HEK293 (cell line): ENCODE results near the gene SDC1.

Source experiments
- CTCF ChIA-PET: fragments of 350-600 bp; formaldehyde crosslinking; extraction: SDS; loops from one replicate; lab custom pipeline; 2021; ENCODE audit warnings: antibody characterized with exemption; lab: Yijun Ruan, JAX
- POLR2A ChIA-PET: fragments of 300-600 bp; formaldehyde crosslinking; extraction: SDS; loops from one replicate; lab custom pipeline; 2020; ENCODE audit warnings: antibody characterized with exemption, inconsistent platforms; lab: Yijun Ruan, JAX
- H3K27ac ChIP-seq: fragments of 200-500 bp; sonication (Bioruptor generic); 2 replicates; pipeline ENCODE4 v1.5.1; 2014; ENCODE audit warnings: low read depth, low read length, control low read depth, inconsistent platforms; ENCODE audit errors: extremely low read depth
- H3K36me3 ChIP-seq, 2 experiments: fragments of 200-500 bp in 1 of 2; sonication (Bioruptor generic) in 1 of 2; 1 replicate in 1 of 2; 2 replicates in 1 of 2; pipeline ENCODE4 v1.5.1; 2014 to 2017; ENCODE audit warnings: inconsistent platforms in 2 of 2, low read length in 2 of 2; ENCODE audit not compliant: control insufficient read depth in 2 of 2, insufficient read depth in 1 of 2
- H3K4me1 ChIP-seq: fragments of 200-500 bp; sonication (Bioruptor generic); 2 replicates; pipeline ENCODE4 v1.5.1; 2014; ENCODE audit warnings: mild to moderate bottlenecking, low read length, inconsistent platforms; ENCODE audit not compliant: control insufficient read depth, insufficient read depth
- H3K4me3 ChIP-seq: 2 replicates; pipeline ENCODE4 v1.5.1; 2011; ENCODE audit warnings: low read depth, mild to moderate bottlenecking, control low read depth, low read length, moderate library complexity
- H3K9me3 ChIP-seq: fragments of 200-500 bp; sonication (Bioruptor generic); 2 replicates; pipeline ENCODE4 v1.5.1; 2014; ENCODE audit warnings: low read depth, low read length, inconsistent platforms; ENCODE audit not compliant: control insufficient read depth, insufficient read depth
- GLI4 ChIP-seq: fragments of 450-650 bp; formaldehyde crosslinking; IDR thresholded peaks from 2 replicates; pipeline ENCODE4 v1.5.1; 2016; ENCODE audit warnings: missing biosample characterization, missing genetic modification characterization
- INSM2 ChIP-seq: fragments of 450-650 bp; formaldehyde crosslinking; IDR thresholded peaks from 2 replicates; pipeline ENCODE4 v1.5.1; 2016; ENCODE audit warnings: missing biosample characterization, missing genetic modification characterization
- OVOL3 ChIP-seq: fragments of 450-650 bp; formaldehyde crosslinking; IDR thresholded peaks from 2 replicates; pipeline ENCODE4 v1.5.1; 2016; ENCODE audit warnings: missing biosample characterization, missing genetic modification characterization
- SP2 ChIP-seq: fragments of 450-650 bp; formaldehyde crosslinking; IDR thresholded peaks from 2 replicates; pipeline ENCODE4 v1.5.1; 2016; ENCODE audit warnings: missing biosample characterization, missing genetic modification characterization
- ZBTB1 ChIP-seq: fragments of 450-650 bp; formaldehyde crosslinking; IDR thresholded peaks from 2 replicates; pipeline ENCODE4 v1.5.1; 2016; ENCODE audit warnings: missing biosample characterization, missing genetic modification characterization
- ZBTB6 ChIP-seq: fragments of 450-650 bp; formaldehyde crosslinking; IDR thresholded peaks from 2 replicates; pipeline ENCODE4 v1.5.1; 2017; ENCODE audit warnings: missing biosample characterization, missing genetic modification characterization
- ZNF132 ChIP-seq: fragments of 450-650 bp; formaldehyde crosslinking; IDR thresholded peaks from 2 replicates; pipeline ENCODE4 v1.5.1; 2017; ENCODE audit warnings: missing biosample characterization, missing genetic modification characterization, borderline replicate concordance
- ZNF16 ChIP-seq: fragments of 450-650 bp; formaldehyde crosslinking; IDR thresholded peaks from 2 replicates; pipeline ENCODE4 v1.5.1; 2016; ENCODE audit warnings: low read depth, missing biosample characterization, missing genetic modification characterization
- ZNF26 ChIP-seq: fragments of 450-650 bp; formaldehyde crosslinking; IDR thresholded peaks from 2 replicates; pipeline ENCODE4 v1.5.1; 2016; ENCODE audit warnings: missing biosample characterization, missing genetic modification characterization
- ZNF280D ChIP-seq: fragments of 450-650 bp; formaldehyde crosslinking; IDR thresholded peaks from 2 replicates; pipeline ENCODE4 v1.5.1; 2016; ENCODE audit warnings: missing biosample characterization, missing genetic modification characterization
- ZNF426 ChIP-seq: fragments of 450-650 bp; formaldehyde crosslinking; IDR thresholded peaks from 2 replicates; pipeline ENCODE4 v1.5.1; 2017; ENCODE audit warnings: missing biosample characterization, missing genetic modification characterization, mild to moderate bottlenecking, inconsistent platforms, moderate library complexity
- ZNF433 ChIP-seq: fragments of 450-650 bp; formaldehyde crosslinking; IDR thresholded peaks from 2 replicates; pipeline ENCODE4 v1.5.1; 2016; ENCODE audit warnings: missing biosample characterization, missing genetic modification characterization, low read depth
- ZNF513 ChIP-seq: fragments of 450-650 bp; IDR thresholded peaks from 2 replicates; pipeline ENCODE4 v1.5.1; 2018; ENCODE audit warnings: missing biosample characterization, missing genetic modification characterization
- ZNF514 ChIP-seq: fragments of 450-650 bp; formaldehyde crosslinking; IDR thresholded peaks from 2 replicates; pipeline ENCODE4 v1.5.1; 2016; ENCODE audit warnings: missing biosample characterization, missing genetic modification characterization
- ZNF518A ChIP-seq: fragments of 450-650 bp; formaldehyde crosslinking; conservative IDR thresholded peaks from 2 replicates; pipeline ENCODE4 v1.5.1; 2016; ENCODE audit warnings: low read depth, missing biosample characterization, missing genetic modification characterization
- ZNF529 ChIP-seq: fragments of 450-650 bp; formaldehyde crosslinking; IDR thresholded peaks from 2 replicates; pipeline ENCODE4 v1.5.1; 2017; ENCODE audit warnings: missing genetic modification characterization, missing biosample characterization; ENCODE audit not compliant: insufficient replicate concordance
- ZNF596 ChIP-seq: fragments of 450-650 bp; IDR thresholded peaks from 2 replicates; pipeline ENCODE4 v1.5.0; 2018; ENCODE audit warnings: missing biosample characterization, mild to moderate bottlenecking, missing genetic modification characterization, moderate library complexity
- ZNF621 ChIP-seq: fragments of 450-650 bp; formaldehyde crosslinking; IDR thresholded peaks from 2 replicates; pipeline ENCODE4 v1.5.1; 2017; ENCODE audit warnings: missing biosample characterization, missing genetic modification characterization
- ZNF670 ChIP-seq: fragments of 450-650 bp; formaldehyde crosslinking; IDR thresholded peaks from 2 replicates; pipeline ENCODE4 v1.5.1; 2016; ENCODE audit warnings: missing biosample characterization, missing genetic modification characterization, low read depth
- ZXDB ChIP-seq: fragments of 450-650 bp; formaldehyde crosslinking; IDR thresholded peaks from 2 replicates; pipeline ENCODE4 v1.5.1; 2016; ENCODE audit warnings: missing biosample characterization, missing genetic modification characterization

SDC1 gene

GRCh38 chr2:20177556-20178248 is 47.2 kb downstream of the SDC1 start:
- ChIA-PET POLR2A (no interaction called here), CTCF (interaction anchor here (0.6 to 0.7 kb wide), 2 partner anchors 48 to 255 kb away, joined by 3 to 4 read pairs; no protein-coding TSS in a partner anchor)
- Histone ChIP-seq H3K9me3 (no peaks in the 10 kb centered on the region), H3K4me1 (no peaks in the 10 kb centered on the region), H3K4me3 (no peak overlapping the region), H3K36me3 (no peaks in the 10 kb centered on the region), H3K27ac (no peak overlapping the region)
- TF ChIP-seq GLI4 (tag by site-specific recombination), result no peak
- TF ChIP-seq ZNF433 (tag by site-specific recombination), result no peak
- TF ChIP-seq INSM2, result no peak
- TF ChIP-seq ZNF513 (tag by site-specific recombination), result no peak
- no peak for TF ChIP-seq ZNF26 (tag by site-specific recombination)
- TF ChIP-seq ZNF514 (tag by site-specific recombination), result no peak
- TF ChIP-seq ZNF621 (tag by site-specific recombination), result no peak
- TF ChIP-seq ZNF529 (tag by site-specific recombination), result no peak
- no peak for TF ChIP-seq ZNF518A
- no peak for TF ChIP-seq ZNF16 (tag by site-specific recombination)
- no peak for TF ChIP-seq ZNF670 (tag by site-specific recombination)
- TF ChIP-seq ZXDB (tag by site-specific recombination), result no peak
- no peak for TF ChIP-seq OVOL3 (tag by site-specific recombination)
- TF ChIP-seq ZNF426 (tag by site-specific recombination), result no peak
- no peak for TF ChIP-seq ZNF280D (tag by site-specific recombination)
- TF ChIP-seq ZNF596 (tag by site-specific recombination), result no peak
- no peak for TF ChIP-seq ZBTB6
- no peak for TF ChIP-seq ZNF132 (tag by site-specific recombination)
- no peak for TF ChIP-seq SP2
- TF ChIP-seq ZBTB1 (tag by site-specific recombination), result no peak
